Dendritic cell treated with granulocyte-macrophage colony-stimulating factor and Interleukin-4, amounts not matched to agents 40 ng/mL and 50 ng/mL, for 4 days (primary cell): ENCODE measurements around the gene SRGAP1.

Experiments
- H3K27ac Mint-ChIP-seq: one replicate; pipeline ENCODE4 v1.8.0; 2022; ENCODE audit warnings: mild to moderate bottlenecking, mixed read lengths
- H3K27me3 Mint-ChIP-seq: one replicate; pipeline ENCODE4 v1.8.0; 2022; ENCODE audit warnings: mild to moderate bottlenecking, mixed read lengths
- H3K36me3 Mint-ChIP-seq: one replicate; pipeline ENCODE4 v1.8.0; 2022; ENCODE audit warnings: low read depth, mixed read lengths
- H3K4me1 Mint-ChIP-seq: one replicate; pipeline ENCODE4 v1.8.0; 2022; ENCODE audit warnings: low read depth, mixed read lengths
- H3K4me3 Mint-ChIP-seq: one replicate; pipeline ENCODE4 v1.8.0; 2022; ENCODE audit warnings: mild to moderate bottlenecking, moderate library complexity, mixed read lengths
- H3K9me3 Mint-ChIP-seq: one replicate; pipeline ENCODE4 v1.8.0; 2022; ENCODE audit warnings: mixed read lengths
- intact Hi-C: fragments of 100-400 bp; cut with micrococcal nuclease; formaldehyde crosslinking; loops from one replicate; pipeline ENCODE4 v1.15.0; 2022

SRGAP1 gene

GRCh38 chr12:64205542-64205941 is 361.0 kb downstream of the SRGAP1 start:
- Mint-ChIP-seq H3K36me3 (peaks cover 21% of the 10 kb centered on the region), H3K27me3 (no peaks in the 10 kb centered on the region), H3K9me3 (peaks cover 8% of the 10 kb centered on the region), H3K4me1 (peaks cover 6% of the 10 kb centered on the region), H3K27ac (no peak overlapping the region), H3K4me3 (no peak overlapping the region)
- intact Hi-C loops, result no loop called here

- intact Hi-C loops, result no loop called here
- no peak overlapping the region for H3K27ac Mint-ChIP-seq
- peaks cover 8% of the 10 kb centered on the region for H3K9me3 Mint-ChIP-seq
- no peaks in the 10 kb centered on the region for H3K27me3 Mint-ChIP-seq
- no peak overlapping the region for H3K4me3 Mint-ChIP-seq
- peaks cover 30% of the 10 kb centered on the region for H3K36me3 Mint-ChIP-seq
- peaks cover 6% of the 10 kb centered on the region for H3K4me1 Mint-ChIP-seq
These were observed 363.0 kb downstream of the SRGAP1 start for GRCh38 chr12:64207453-64207852.
